ENCODE results near the gene CDH12.

DNA sequence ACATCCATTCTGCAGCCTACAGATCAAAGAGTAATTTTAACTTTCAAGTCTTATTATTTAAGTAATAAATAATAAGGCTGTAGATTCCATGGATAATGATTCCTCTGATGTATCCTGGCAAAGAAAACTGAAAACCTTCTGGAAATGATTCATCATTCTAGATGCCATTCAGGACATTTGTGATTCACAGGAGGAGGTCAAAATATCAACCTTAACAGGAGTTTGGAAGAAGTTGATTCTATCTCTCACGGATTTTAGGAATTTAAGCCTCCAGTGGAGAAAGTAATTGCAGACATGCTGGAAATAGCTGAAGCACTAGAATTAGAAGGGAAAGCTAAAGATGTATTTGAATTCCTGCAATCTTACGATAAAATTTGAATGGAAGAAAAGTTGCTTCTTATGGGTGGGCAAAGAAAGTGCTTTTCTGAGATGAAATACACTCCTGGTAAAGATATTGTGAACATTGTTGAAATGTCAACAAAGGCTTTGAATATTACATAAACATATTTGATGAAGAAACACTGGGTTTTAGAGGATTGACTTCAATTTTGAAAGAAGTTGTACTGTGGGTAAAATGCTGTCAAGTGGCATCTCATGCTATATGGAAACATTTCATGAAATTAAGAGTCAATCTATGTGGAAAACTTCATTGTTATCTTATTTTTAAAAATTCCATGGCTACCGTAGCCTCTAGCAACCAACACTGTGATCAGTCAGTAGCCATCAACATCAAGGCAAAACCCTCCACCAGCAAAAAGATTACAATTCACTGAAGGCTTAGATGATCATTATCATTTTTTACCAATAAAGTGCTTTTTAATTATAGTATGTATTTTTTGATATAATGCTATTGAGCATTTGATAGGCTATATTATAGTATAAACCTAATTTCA lies 1141.0 kb downstream of the CDH12 start:
- TF ChIP-seq GATA2 (IDR thresholded peaks at IDR 0.05; ENCODE audit: low read depth, low read length) (no peak), GATA3 (IDR thresholded peaks at IDR 0.05; ENCODE audit: low read depth, low read length) (no peak)

Measured in SH-SY5Y (cell line).